ENCODE results near the gene CES3. TPM values are rescaled to one million over a fixed set of nuclear protein-coding genes. Genes with fewer than 3 reads are reported as not detected.
A peak's percentile ranks its signal among the peaks of the same experiment; 100 is the strongest.

CES3 gene
- polyA plus RNA-seq, 1 donor (not counting 4 experiments of a cell fraction or from before 2014, with no cell fraction given) = 1.5 TPM

- H3K9me3 ChIP-seq (ENCODE audit: control insufficient read depth, low read depth, low read length) = no peaks in the 10 kb centered on the region
- H3K4me2 ChIP-seq (ENCODE audit: control insufficient read depth, extremely low read depth, insufficient read depth, low read depth, low read length) = no peak overlapping the region
- DNase-seq (ENCODE audit: low read depth, low spot score) = peak; percentile 44
- no peak overlapping the region for H3K9ac ChIP-seq (ENCODE audit: control insufficient read depth, extremely low read depth, insufficient read depth, low read length)
- no peak overlapping the region for H3K27ac ChIP-seq (ENCODE audit: control insufficient read depth, insufficient read depth, low read length)
- no peaks in the 10 kb centered on the region for H3K4me1 ChIP-seq (ENCODE audit: control insufficient read depth, extremely low read depth, insufficient read depth, low read length)
- no peaks in the 10 kb centered on the region for H4K20me1 ChIP-seq (ENCODE audit: control insufficient read depth, extremely low read depth, insufficient read depth, low read length)
- H3K27me3 ChIP-seq (ENCODE audit: control insufficient read depth, extremely low read depth, insufficient read depth, low read length) = no peaks in the 10 kb centered on the region
- dilution Hi-C loops (cut with MboI; ENCODE audit: extremely low pct_ligation_motif_present, low sequenced_read_pairs) = no loop called here
- peak; percentile 77 for FAIRE-seq
- TF ChIP-seq EZH2 (IDR thresholded peaks at IDR 0.05; ENCODE audit: low read length) (no peak), CTCF (optimal IDR thresholded peaks at IDR 0.05 in 1 of 3, IDR thresholded peaks at IDR 0.05 in 1 of 3, conservative IDR thresholded peaks at IDR 0.05 in 1 of 3; ENCODE audit: extremely low read depth in 1 of 3, insufficient read depth in 2 of 3, low read length in 3 of 3) (peak; percentile 93 to 100 (median 95))
- no peak overlapping the region for H3K4me3 ChIP-seq (ENCODE audit: control insufficient read depth in 2 of 3, extremely low read depth in 1 of 3, insufficient read depth in 2 of 3, low read depth in 1 of 3, low read length in 3 of 3)
- no peaks in the 10 kb centered on the region for H3K9me1 ChIP-seq (ENCODE audit: control insufficient read depth, extremely low read depth, insufficient read depth, low read length)
- H2AFZ ChIP-seq (ENCODE audit: control insufficient read depth, low read length) = no peak overlapping the region
- no peaks in the 10 kb centered on the region for H3K79me2 ChIP-seq (ENCODE audit: control insufficient read depth, insufficient read depth, low read length)
- no peaks in the 10 kb centered on the region for H3K36me3 ChIP-seq (ENCODE audit: control insufficient read depth in 2 of 2, extremely low read depth in 1 of 2, insufficient read depth in 2 of 2, low read length in 2 of 2)
Observed at GRCh38 chr16:66977341-66978113, 16.5 kb downstream of the CES3 start.

- DNase-seq (ENCODE audit: low read depth, low spot score) (no peak), FAIRE-seq (no peak)
- Histone ChIP-seq H3K4me2 (ENCODE audit: control insufficient read depth, extremely low read depth, insufficient read depth, low read depth, low read length) (no peak overlapping the region), H4K20me1 (ENCODE audit: control insufficient read depth, extremely low read depth, insufficient read depth, low read length) (no peaks in the 10 kb centered on the region), H3K9me3 (ENCODE audit: control insufficient read depth, low read depth, low read length) (no peaks in the 10 kb centered on the region), H3K36me3 (ENCODE audit: control insufficient read depth in 2 of 2, extremely low read depth in 1 of 2, insufficient read depth in 2 of 2, low read length in 2 of 2) (no peaks in the 10 kb centered on the region), H2AFZ (ENCODE audit: control insufficient read depth, low read length) (no peak overlapping the region), H3K27me3 (ENCODE audit: control insufficient read depth, extremely low read depth, insufficient read depth, low read length) (no peaks in the 10 kb centered on the region), H3K79me2 (ENCODE audit: control insufficient read depth, insufficient read depth, low read length) (no peaks in the 10 kb centered on the region), H3K9me1 (ENCODE audit: control insufficient read depth, extremely low read depth, insufficient read depth, low read length) (no peaks in the 10 kb centered on the region), H3K4me1 (ENCODE audit: control insufficient read depth, extremely low read depth, insufficient read depth, low read length) (no peaks in the 10 kb centered on the region), H3K9ac (ENCODE audit: control insufficient read depth, extremely low read depth, insufficient read depth, low read length) (no peak overlapping the region), H3K27ac (ENCODE audit: control insufficient read depth, insufficient read depth, low read length) (no peak overlapping the region), H3K4me3 (ENCODE audit: control insufficient read depth in 2 of 3, extremely low read depth in 1 of 3, insufficient read depth in 2 of 3, low read depth in 1 of 3, low read length in 3 of 3) (no peak overlapping the region)
- dilution Hi-C loops (cut with MboI; ENCODE audit: extremely low pct_ligation_motif_present, low sequenced_read_pairs) = no loop called here
- TF ChIP-seq CTCF (optimal IDR thresholded peaks at IDR 0.05 in 1 of 3, IDR thresholded peaks at IDR 0.05 in 1 of 3, conservative IDR thresholded peaks at IDR 0.05 in 1 of 3; ENCODE audit: extremely low read depth in 1 of 3, insufficient read depth in 2 of 3, low read length in 3 of 3) (no peak), EZH2 (IDR thresholded peaks at IDR 0.05; ENCODE audit: low read length) (no peak)
Observed at GRCh38 chr16:66979011-66979717, 18.1 kb downstream of the CES3 start.

Data from keratinocyte (primary cell).